Left ventricle myocardium inferior (tissue), 1 donor: ENCODE data around the gene DNAH2. TPM values are rescaled to one million over a fixed set of nuclear protein-coding genes. Genes with fewer than 3 reads are reported as not detected.

Experiments
- DNase-seq: peaks from one replicate; pipeline ENCODE4 v3.0.0-alpha.2; 2020
- H3K27ac ChIP-seq: fragments of 200-600 bp; replicated peaks from 2 replicates; pipeline ENCODE4 v1.8.0; 2021
- H3K27me3 ChIP-seq: fragments of 200-600 bp; 2 replicates; pipeline ENCODE4 v1.8.0; 2021; ENCODE audit warnings: low read depth
- H3K36me3 ChIP-seq: fragments of 200-600 bp; 2 replicates; pipeline ENCODE4 v1.8.0; 2021
- H3K4me1 ChIP-seq: fragments of 200-600 bp; 2 replicates; pipeline ENCODE4 v1.8.0; 2021
- H3K4me3 ChIP-seq: fragments of 200-600 bp; 2 replicates; pipeline ENCODE4 v1.8.0; 2021; ENCODE audit warnings: mild to moderate bottlenecking, moderate library complexity
- H3K9me3 ChIP-seq: fragments of 200-600 bp; replicated peaks from 2 replicates; pipeline ENCODE4 v1.8.0; 2021
- intact Hi-C: fragments of 100-400 bp; cut with micrococcal nuclease; formaldehyde crosslinking; loops from one replicate; pipeline ENCODE4 v1.11.0; 2022
- total RNA-seq: library from RNA; stranded (reverse); fragmentation: NEBNext Ultra II Directional; extraction: Animal tissue kit (Norgen Biotek cat#: 25700); gene quantifications from one replicate; pipeline ENCODE4 v1.2.1, GENCODE V29; 2021
- TF ChIP-seq, protein P1 (sequence below): fragments of 200-600 bp; IDR thresholded peaks from 2 replicates; pipeline ENCODE4 v1.8.0; 2021; ENCODE audit warnings: antibody characterized with exemption, mild to moderate bottlenecking, borderline replicate concordance
- donor health status: DM: no; HTN: yes; CAD: no; lungs with severe emphysema.

DNAH2 gene
- total RNA-seq, 1 donor from 2014 or later = 0.33 TPM

DNA sequence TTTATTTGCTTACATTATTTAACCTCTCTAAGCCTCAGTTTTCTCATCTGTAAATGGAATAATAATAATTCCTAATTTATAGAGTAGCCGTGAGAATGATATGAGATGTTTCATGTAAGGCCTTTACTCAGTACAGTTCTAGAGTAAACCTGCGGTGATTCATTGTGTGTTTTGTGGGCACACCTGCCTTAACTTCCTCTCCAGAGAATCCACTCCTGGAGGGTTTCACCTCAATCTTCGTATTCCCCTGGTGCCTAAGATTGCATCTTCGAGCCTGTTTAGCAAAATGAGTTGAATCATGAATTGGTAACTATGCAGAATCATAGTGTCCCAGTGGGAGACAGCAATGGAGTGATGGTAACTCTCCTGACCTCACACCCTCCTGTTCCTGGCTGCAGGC lies 52.3 kb downstream of the DNAH2 start:
- Histone ChIP-seq H3K9me3 (no peaks in the 10 kb centered on the region), H3K4me1 (no peaks in the 10 kb centered on the region), H3K36me3 (no peaks in the 10 kb centered on the region), H3K4me3 (no peak overlapping the region), H3K27me3 (peaks cover 73% of the 10 kb centered on the region), H3K27ac (no peak overlapping the region)
- intact Hi-C loops = no loop called here
- DNase-seq = no peak
- TF ChIP-seq, protein P1, sequence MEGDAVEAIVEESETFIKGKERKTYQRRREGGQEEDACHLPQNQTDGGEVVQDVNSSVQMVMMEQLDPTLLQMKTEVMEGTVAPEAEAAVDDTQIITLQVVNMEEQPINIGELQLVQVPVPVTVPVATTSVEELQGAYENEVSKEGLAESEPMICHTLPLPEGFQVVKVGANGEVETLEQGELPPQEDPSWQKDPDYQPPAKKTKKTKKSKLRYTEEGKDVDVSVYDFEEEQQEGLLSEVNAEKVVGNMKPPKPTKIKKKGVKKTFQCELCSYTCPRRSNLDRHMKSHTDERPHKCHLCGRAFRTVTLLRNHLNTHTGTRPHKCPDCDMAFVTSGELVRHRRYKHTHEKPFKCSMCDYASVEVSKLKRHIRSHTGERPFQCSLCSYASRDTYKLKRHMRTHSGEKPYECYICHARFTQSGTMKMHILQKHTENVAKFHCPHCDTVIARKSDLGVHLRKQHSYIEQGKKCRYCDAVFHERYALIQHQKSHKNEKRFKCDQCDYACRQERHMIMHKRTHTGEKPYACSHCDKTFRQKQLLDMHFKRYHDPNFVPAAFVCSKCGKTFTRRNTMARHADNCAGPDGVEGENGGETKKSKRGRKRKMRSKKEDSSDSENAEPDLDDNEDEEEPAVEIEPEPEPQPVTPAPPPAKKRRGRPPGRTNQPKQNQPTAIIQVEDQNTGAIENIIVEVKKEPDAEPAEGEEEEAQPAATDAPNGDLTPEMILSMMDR = no peak

DNA sequence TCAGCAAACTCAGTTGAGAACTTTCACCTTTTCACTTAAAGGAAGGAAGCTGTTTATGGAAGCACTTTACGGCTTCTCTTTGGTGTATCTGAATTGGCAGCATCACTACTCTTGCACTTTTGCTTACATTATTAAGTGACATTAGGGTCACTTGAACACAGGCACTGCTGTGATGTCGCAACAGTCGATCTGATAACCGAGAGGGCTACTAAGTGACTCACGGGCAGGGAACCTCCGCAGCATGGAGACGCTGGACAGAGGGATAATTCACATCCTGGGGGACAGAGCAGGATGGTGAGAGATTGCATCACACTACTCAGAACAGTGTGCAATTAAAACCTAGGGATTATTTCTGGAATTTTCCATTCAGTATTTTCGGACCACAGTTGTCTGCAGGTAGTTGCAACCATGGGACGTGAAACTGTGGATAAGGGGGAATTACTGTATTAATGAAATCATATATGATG lies 56.5 kb downstream of the DNAH2 start:
- TF ChIP-seq, protein P1 = no peak
- Histone ChIP-seq H3K27ac (no peak overlapping the region), H3K36me3 (no peaks in the 10 kb centered on the region), H3K9me3 (no peaks in the 10 kb centered on the region), H3K27me3 (peaks cover 79% of the 10 kb centered on the region), H3K4me3 (no peak overlapping the region), H3K4me1 (no peaks in the 10 kb centered on the region)
- DNase-seq = no peak
- intact Hi-C loops = no loop called here

DNA sequence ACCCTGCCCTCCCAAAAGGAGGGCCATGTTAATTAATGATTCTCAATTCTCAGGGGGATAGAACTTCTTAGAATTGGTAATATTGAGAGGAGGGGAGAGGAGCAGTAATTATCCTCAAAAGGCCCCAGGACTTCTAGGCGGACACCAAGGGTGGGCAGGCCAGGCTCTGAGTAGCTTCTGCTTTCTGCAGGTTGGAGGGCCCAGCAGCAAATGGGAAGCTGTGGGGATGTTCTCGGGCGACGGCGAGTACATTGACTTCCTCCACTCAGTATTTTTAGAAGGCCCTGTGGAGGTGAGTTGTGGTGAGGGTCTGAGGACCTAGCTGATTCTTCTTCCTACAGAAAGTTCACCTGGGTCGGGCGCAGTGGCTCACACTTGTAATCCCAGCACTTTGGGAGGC lies 57.5 kb downstream of the DNAH2 start:
- Histone ChIP-seq H3K4me1 (no peaks in the 10 kb centered on the region), H3K27me3 (peaks cover 77% of the 10 kb centered on the region), H3K4me3 (no peak overlapping the region), H3K36me3 (no peaks in the 10 kb centered on the region), H3K9me3 (no peaks in the 10 kb centered on the region), H3K27ac (no peak overlapping the region)
- DNase-seq = no peak
- TF ChIP-seq, protein P1 = no peak
- intact Hi-C loops = no loop called here

DNA sequence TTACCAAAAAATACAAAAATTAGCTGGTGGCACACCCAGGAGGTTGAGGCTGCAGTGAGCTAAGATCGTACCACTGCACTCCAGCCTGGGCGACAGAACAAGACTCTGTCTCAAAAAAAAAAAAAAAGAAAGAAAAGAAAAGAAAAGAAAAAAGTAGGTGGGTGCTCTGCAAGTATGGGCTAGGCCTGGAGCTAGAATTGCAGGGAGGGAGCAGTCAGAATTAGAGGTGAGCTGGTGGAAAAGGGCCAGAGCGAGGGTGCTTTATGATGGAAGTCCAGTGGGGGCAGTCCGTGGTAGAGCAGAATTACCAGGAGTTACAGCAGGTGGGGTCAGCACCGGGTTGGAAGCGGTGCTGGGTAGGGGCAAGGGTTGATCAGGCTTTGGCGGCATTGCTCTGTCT lies 59.5 kb downstream of the DNAH2 start:
- TF ChIP-seq, protein P1 = no peak
- no peaks in the 10 kb centered on the region for H3K4me1 ChIP-seq
- H3K27me3 ChIP-seq = peaks cover 77% of the 10 kb centered on the region
- no peaks in the 10 kb centered on the region for H3K36me3 ChIP-seq
- no peaks in the 10 kb centered on the region for H3K9me3 ChIP-seq
- DNase-seq = no peak
- no peak overlapping the region for H3K27ac ChIP-seq
- H3K4me3 ChIP-seq = no peak overlapping the region
- intact Hi-C loops = no loop called here

DNA sequence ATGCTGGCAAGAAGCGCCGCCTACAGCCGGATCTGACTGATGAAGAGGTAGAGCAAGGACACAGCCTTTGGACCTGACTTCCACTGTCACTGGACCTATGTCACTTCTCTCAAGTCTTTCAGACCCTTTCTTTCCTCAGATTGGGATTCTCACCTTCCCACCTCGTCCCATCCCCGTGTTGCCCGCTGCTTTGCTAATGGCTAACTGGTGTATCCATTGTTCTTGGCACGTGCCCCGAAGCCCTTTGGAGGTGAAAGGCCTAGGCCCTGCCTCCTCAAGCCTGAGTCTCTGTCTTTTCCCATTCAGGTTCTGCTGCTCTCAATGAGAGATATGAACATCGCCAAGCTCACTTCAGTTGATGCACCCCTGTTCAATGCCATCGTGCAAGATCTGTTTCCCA lies 63.2 kb downstream of the DNAH2 start:
- DNase-seq = no peak
- no peaks in the 10 kb centered on the region for H3K9me3 ChIP-seq
- H3K27me3 ChIP-seq = peaks cover 51% of the 10 kb centered on the region
- H3K36me3 ChIP-seq = no peaks in the 10 kb centered on the region
- no peaks in the 10 kb centered on the region for H3K4me1 ChIP-seq
- H3K4me3 ChIP-seq = no peak overlapping the region
- TF ChIP-seq, protein P1 = no peak
- no peak overlapping the region for H3K27ac ChIP-seq
- intact Hi-C loops = no loop called here

DNA sequence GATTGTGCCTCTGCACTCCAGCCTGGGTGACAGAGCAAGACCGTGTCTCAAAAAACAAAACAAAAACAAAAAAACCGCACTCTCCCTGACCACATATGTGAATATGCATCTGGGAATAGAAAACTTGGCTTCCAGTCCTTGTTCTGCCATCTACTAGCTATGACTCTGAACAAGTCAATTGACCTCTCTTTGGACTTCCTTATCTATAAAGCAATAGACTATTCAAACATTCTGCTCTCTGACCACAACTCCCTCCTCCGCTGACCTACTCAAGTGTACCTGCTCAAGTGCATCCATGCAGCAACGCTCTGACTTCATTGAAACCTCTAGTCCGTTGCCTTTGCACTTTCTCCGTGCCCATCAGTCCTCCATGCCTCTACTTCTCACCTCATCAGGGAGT lies 63.9 kb downstream of the DNAH2 start:
- no peaks in the 10 kb centered on the region for H3K9me3 ChIP-seq
- H3K4me3 ChIP-seq = no peak overlapping the region
- TF ChIP-seq, protein P1 = no peak
- no peaks in the 10 kb centered on the region for H3K36me3 ChIP-seq
- intact Hi-C loops = no loop called here
- no peak overlapping the region for H3K27ac ChIP-seq
- peaks cover 47% of the 10 kb centered on the region for H3K27me3 ChIP-seq
- no peak for DNase-seq
- no peaks in the 10 kb centered on the region for H3K4me1 ChIP-seq
